Stimulated activated CD4-positive, alpha-beta T cell treated with anti-CD3 and anti-CD28 coated beads, TNF-alpha, amount 100 ng/mL, for 1 hour (primary cell): ENCODE data around the gene CDH4.

Experiments used
- DNase-seq, 3 donors: peaks; one replicate each; pipeline ENCODE4 v3.0.0-alpha.2; 2020; ENCODE audit warnings: low read depth in 3 of 3, low spot score in 1 of 3

The CDH4 gene

GRCh38 chr20:61790116-61790827 lies 538.2 kb downstream of the CDH4 start:
- no peak for DNase-seq

GRCh38 chr20:61791995-61792394 lies 539.9 kb downstream of the CDH4 start:
- no peak for DNase-seq

GRCh38 chr20:61795669-61796630 lies 543.9 kb downstream of the CDH4 start:
- DNase-seq: no peak

- no peak for DNase-seq
Measured at GRCh38 chr20:61796738-61797137, 544.7 kb downstream of the CDH4 start.

- DNase-seq: no peak
Measured at GRCh38 chr20:61797200-61797599, 545.1 kb downstream of the CDH4 start.

GRCh38 chr20:61797971-61798411 lies 545.9 kb downstream of the CDH4 start:
- no peak for DNase-seq

GRCh38 chr20:61798632-61799031 lies 546.6 kb downstream of the CDH4 start:
- no peak for DNase-seq

- no peak for DNase-seq
Measured at GRCh38 chr20:61799394-61799923, 547.4 kb downstream of the CDH4 start.

GRCh38 chr20:61799928-61800327 lies 547.9 kb downstream of the CDH4 start:
- DNase-seq: no peak

GRCh38 chr20:61800359-61801064 lies 548.5 kb downstream of the CDH4 start:
- DNase-seq: no peak

GRCh38 chr20:61801065-61801360 lies 549.0 kb downstream of the CDH4 start:
- DNase-seq: no peak

- no peak for DNase-seq
Measured at GRCh38 chr20:61801428-61801827, 549.4 kb downstream of the CDH4 start.

GRCh38 chr20:61801857-61802442 lies 549.9 kb downstream of the CDH4 start:
- no peak for DNase-seq

GRCh38 chr20:61802721-61803311 lies 550.8 kb downstream of the CDH4 start:
- DNase-seq: no peak

GRCh38 chr20:61803416-61803914 lies 551.4 kb downstream of the CDH4 start:
- DNase-seq: no peak

- DNase-seq: no peak
Measured at GRCh38 chr20:61803915-61804751, 552.1 kb downstream of the CDH4 start.

GRCh38 chr20:61804752-61805295 lies 552.8 kb downstream of the CDH4 start:
- no peak for DNase-seq

GRCh38 chr20:61805365-61805764 lies 553.3 kb downstream of the CDH4 start:
- no peak for DNase-seq

- DNase-seq: no peak
Measured at GRCh38 chr20:61805781-61806180, 553.7 kb downstream of the CDH4 start.
